Stomach (tissue), 19 donors: ENCODE data around the gene FKBP14. TPM values are rescaled to one million over a fixed set of nuclear protein-coding genes. Genes with fewer than 3 reads are reported as not detected.

ENCODE experiments used
- DNase-seq, 2 donors: peaks; one replicate each; pipeline versions ENCODE4 v3.0.0 to v3.0.0-alpha.2; 2013 to 2019
- H3K27ac ChIP-seq, 5 donors: fragments of 200-600 bp in 4 of 5; sonication (generic) in 4 of 5; one replicate each; pipeline ENCODE4 v1.5.1; 2013 to 2019; ENCODE audit warnings: mild to moderate bottlenecking in 1 of 5, moderate library complexity in 1 of 5
- H3K27me3 ChIP-seq, 3 donors: fragments of 200-600 bp; sonication (generic); one replicate each; pipeline ENCODE4 v1.5.1; 2017 to 2019; ENCODE audit warnings: mixed run types in 1 of 3
- H3K36me3 ChIP-seq, 4 donors: fragments of 200-600 bp; sonication (generic); 1 replicate in 3 of 4; 2 replicates in 1 of 4; pipeline ENCODE4 v1.5.1; 2016 to 2019
- H3K4me1 ChIP-seq, 4 donors: fragments of 200-600 bp; sonication (generic); one replicate each; pipeline ENCODE4 v1.5.1; 2016 to 2019
- H3K4me3 ChIP-seq, 4 donors: fragments of 200-600 bp; sonication (generic) in 3 of 4; one replicate each; pipeline ENCODE4 v1.5.1; 2016 to 2019; ENCODE audit warnings: mild to moderate bottlenecking in 1 of 4
- H3K9me3 ChIP-seq, 4 donors: fragments of 200-600 bp; sonication (generic); one replicate each; pipeline ENCODE4 v1.5.1; 2016 to 2019
- EP300 ChIP-seq: sonication (generic); formaldehyde crosslinking; IDR thresholded peaks from one replicate; pipeline ENCODE4 v1.6.1; 2017; ENCODE audit warnings: antibody characterized with exemption
- POLR2A ChIP-seq, 4 donors: fragments of 450-650 bp; IDR thresholded peaks; one replicate each; pipeline ENCODE4 v1.6.1; 2016; ENCODE audit warnings: antibody characterized with exemption in 4 of 4, control low read depth in 2 of 4, mild to moderate bottlenecking in 1 of 4, moderate library complexity in 1 of 4
- POLR2AphosphoS5 ChIP-seq, 3 donors: sonication (generic); formaldehyde crosslinking; IDR thresholded peaks; one replicate each; pipeline ENCODE4 v1.6.1; 2016; ENCODE audit warnings: antibody characterized with exemption in 3 of 3
- WGBS, 5 donors: extraction: QIAGEN DNeasy Blood & Tissue Kit in 3 of 5; methylation state at CpG; one replicate each; pipeline versions ENCODE4 v1.1.5 to v1.1.7; 2013 to 2018; 5-methylcytosine and 5-hydroxymethylcytosine counted together
- intact Hi-C: fragments of 100-400 bp; cut with DNase I; formaldehyde crosslinking; loops from one replicate; pipeline ENCODE4 v1.15.1; 2023; ENCODE audit warnings: low total_unique reads
- long read RNA-seq, 10 donors: transcript quantifications; one replicate each; lab custom pipeline, GENCODE V29; 2026
- polyA plus RNA-seq, 3 donors: library from polyadenylated mRNA; stranded (reverse); fragments of 200-250 nt; gene quantifications; one replicate each; pipeline ENCODE4 v1.2.3, GENCODE V29; 2013
- total RNA-seq, 5 donors: library from RNA; depleted of rRNA; stranded (reverse); fragments of >200 nt; gene quantifications; one replicate each; pipeline versions ENCODE4 v1.1.0 to v1.2.3, GENCODE V29; 2014 to 2016
- TF ChIP-seq, protein P1 (sequence below), 7 experiments: fragments of 450-650 bp in 4 of 7; fragments of 200-600 bp in 3 of 7; sonication (generic) in 3 of 7; IDR thresholded peaks; one replicate each; pipeline ENCODE4 v1.5.1; 2016 to 2019; ENCODE audit warnings: antibody characterized with exemption in 7 of 7, control low read depth in 2 of 7, mild to moderate bottlenecking in 1 of 7
- donor health status: healthy with polysubstance abuse.
- donor health status: Bipolar disorder and iron deficiency.
- donor health status: healthy.

FKBP14 gene, protein sequence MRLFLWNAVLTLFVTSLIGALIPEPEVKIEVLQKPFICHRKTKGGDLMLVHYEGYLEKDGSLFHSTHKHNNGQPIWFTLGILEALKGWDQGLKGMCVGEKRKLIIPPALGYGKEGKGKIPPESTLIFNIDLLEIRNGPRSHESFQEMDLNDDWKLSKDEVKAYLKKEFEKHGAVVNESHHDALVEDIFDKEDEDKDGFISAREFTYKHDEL
- total RNA-seq, result 10 to 100 TPM in 3 of 5 donors, 1 to 10 TPM in 1, under 1 TPM in 1; 0.29 to 45.2 (median 11.1) TPM
- polyA plus RNA-seq, result 1 to 10 TPM; 1.4 to 3.2 (median 2.6) TPM
- long read RNA-seq, donor 1, partial matches to known transcripts, result 0 of 2 reads
- long read RNA-seq, donor 1, other reads (novel, unspliced or antisense), result 0 of 2 reads
- long read RNA-seq, donor 2, full-length matches to known transcripts, result 7 of 7 reads
- long read RNA-seq, donor 2, partial matches to known transcripts, result 0 of 7 reads
- long read RNA-seq, donor 2, other reads (novel, unspliced or antisense), result 0 of 7 reads
- long read RNA-seq, donor 3, full-length matches to known transcripts, result 3 of 3 reads
- long read RNA-seq, donor 3, partial matches to known transcripts, result 0 of 3 reads
- long read RNA-seq, donor 3, other reads (novel, unspliced or antisense), result 0 of 3 reads
- long read RNA-seq, donor 4, partial matches to known transcripts, result 0 of 1 reads
- long read RNA-seq, donor 4, other reads (novel, unspliced or antisense), result 0 of 1 reads
- long read RNA-seq, donor 5, full-length matches to known transcripts, result 6 of 6 reads
- long read RNA-seq, donor 5, partial matches to known transcripts, result 0 of 6 reads
- long read RNA-seq, donor 5, other reads (novel, unspliced or antisense), result 0 of 6 reads
- long read RNA-seq, donor 6, full-length matches to known transcripts, result 5 of 5 reads
- long read RNA-seq, donor 6, partial matches to known transcripts, result 0 of 5 reads
- long read RNA-seq, donor 6, other reads (novel, unspliced or antisense), result 0 of 5 reads
- long read RNA-seq, donor 7, full-length matches to known transcripts, result 4 of 4 reads
- long read RNA-seq, donor 7, partial matches to known transcripts, result 0 of 4 reads
- long read RNA-seq, donor 7, other reads (novel, unspliced or antisense), result 0 of 4 reads
- long read RNA-seq, donor 8, full-length matches to known transcripts, result 10 of 10 reads
- long read RNA-seq, donor 8, partial matches to known transcripts, result 0 of 10 reads
- long read RNA-seq, donor 8, other reads (novel, unspliced or antisense), result 0 of 10 reads
- long read RNA-seq, donor 9, full-length matches to known transcripts, result 5 of 5 reads
- long read RNA-seq, donor 9, partial matches to known transcripts, result 0 of 5 reads
- long read RNA-seq, donor 9, other reads (novel, unspliced or antisense), result 0 of 5 reads
- long read RNA-seq, donor 10, partial matches to known transcripts, result 0 of 1 reads
- long read RNA-seq, donor 10, other reads (novel, unspliced or antisense), result 0 of 1 reads

DNA sequence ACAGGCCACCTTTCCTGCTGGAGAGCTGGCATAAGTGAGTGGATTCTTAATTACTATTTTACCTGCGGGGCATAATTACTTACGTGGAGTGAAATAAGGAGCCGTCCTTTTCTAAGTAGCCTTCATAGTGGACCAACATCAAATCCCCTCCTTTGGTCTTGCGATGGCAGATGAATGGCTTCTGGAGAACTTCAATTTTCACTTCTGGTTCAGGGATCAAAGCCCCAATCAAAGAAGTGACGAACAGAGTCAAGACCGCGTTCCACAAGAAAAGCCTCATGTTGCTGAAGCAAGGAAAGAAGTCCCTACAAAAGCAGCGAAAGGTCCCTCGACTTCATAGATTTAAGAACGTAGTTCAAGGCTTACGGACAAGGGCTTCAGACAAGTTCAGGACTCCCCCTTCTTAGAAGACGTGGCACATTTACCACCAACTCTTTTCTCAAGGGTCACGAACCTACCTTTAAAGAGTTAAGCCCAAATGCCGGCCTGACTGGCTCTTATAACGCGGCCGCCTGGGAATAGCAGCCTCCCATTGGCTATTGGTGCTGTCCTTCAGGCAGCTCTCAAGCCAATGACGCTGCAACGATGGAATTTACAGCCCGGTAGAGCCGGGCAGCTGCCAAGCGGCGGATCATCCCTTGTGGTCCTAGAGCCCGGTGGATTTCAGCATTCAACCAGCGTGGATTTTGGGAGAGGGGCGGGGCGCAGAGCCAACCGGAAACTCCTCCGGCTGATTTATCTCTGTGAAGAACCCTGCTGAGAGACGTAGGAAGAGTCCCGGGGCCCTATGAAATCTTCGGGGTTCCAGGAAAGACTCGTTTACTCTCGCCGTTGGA is at the start of gene FKBP14:
Gene FKBP14 (minus strand): TSS at position 474 of the 836 bp plus-strand sequence. CDS start 194 bp downstream, at position 280.
- intact Hi-C loops, result no loop called here
- H3K27me3 ChIP-seq, result no peaks in the 10 kb centered on the region
- no peaks in the 10 kb centered on the region for H3K36me3 ChIP-seq
- 0 to 1% (median 1%) methylated on average over 28 to 35 of the region's 35 CpGs for WGBS, 5 donors
- H3K9me3 ChIP-seq, result no peaks in the 10 kb centered on the region
- peak within 1 kb of the TSS; percentile 74 to 98 (median 94) for H3K4me3 ChIP-seq
- H3K27ac ChIP-seq, result peak within 1 kb of the TSS; percentile 88 to 94 (median 94)
- TF ChIP-seq, protein P1, sequence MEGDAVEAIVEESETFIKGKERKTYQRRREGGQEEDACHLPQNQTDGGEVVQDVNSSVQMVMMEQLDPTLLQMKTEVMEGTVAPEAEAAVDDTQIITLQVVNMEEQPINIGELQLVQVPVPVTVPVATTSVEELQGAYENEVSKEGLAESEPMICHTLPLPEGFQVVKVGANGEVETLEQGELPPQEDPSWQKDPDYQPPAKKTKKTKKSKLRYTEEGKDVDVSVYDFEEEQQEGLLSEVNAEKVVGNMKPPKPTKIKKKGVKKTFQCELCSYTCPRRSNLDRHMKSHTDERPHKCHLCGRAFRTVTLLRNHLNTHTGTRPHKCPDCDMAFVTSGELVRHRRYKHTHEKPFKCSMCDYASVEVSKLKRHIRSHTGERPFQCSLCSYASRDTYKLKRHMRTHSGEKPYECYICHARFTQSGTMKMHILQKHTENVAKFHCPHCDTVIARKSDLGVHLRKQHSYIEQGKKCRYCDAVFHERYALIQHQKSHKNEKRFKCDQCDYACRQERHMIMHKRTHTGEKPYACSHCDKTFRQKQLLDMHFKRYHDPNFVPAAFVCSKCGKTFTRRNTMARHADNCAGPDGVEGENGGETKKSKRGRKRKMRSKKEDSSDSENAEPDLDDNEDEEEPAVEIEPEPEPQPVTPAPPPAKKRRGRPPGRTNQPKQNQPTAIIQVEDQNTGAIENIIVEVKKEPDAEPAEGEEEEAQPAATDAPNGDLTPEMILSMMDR (IDR thresholded peaks at IDR 0.05), result no peak
- peak; percentile 34 to 78 (median 55) for TF ChIP-seq POLR2AphosphoS5 (IDR thresholded peaks at IDR 0.05)
- TF ChIP-seq POLR2A (IDR thresholded peaks at IDR 0.05), result no peak
- DNase-seq, result peak; percentile 98 to 100
- H3K4me1 ChIP-seq, result peaks cover 20 to 62% (median 51%) of the 10 kb centered on the region in 4 donors

DNA sequence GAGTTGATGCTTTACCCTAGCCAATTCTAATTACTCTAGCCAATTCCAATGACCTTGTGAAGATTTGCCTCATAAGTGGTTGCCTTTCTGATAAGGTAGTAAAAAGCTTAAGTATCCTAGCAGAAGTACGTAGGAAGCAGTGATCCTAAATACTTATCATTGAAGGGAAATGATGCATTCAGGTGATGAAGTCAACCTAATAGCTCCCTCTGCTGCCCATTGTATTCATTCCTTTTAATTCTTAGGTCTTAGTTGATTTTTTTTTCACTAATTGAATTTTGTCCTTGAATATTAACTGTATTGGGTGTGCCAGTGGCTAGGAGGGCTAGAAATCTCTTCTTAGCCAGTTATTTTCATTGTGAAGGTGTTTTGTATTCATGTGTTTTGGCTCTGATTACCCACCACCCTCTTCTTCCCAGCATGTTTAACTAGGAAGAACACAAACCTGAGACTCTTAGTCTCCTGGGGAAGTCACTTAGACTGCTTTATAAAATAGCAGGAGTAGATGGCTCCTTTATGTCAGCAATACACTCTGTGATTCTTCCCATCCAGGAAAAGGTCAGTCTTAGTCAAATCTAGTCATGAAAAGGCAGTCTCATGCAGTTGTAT is 48.0 kb upstream of the FKBP14 start:
- DNase-seq, result peak in 1 of 2 donors; percentile 56

DNA sequence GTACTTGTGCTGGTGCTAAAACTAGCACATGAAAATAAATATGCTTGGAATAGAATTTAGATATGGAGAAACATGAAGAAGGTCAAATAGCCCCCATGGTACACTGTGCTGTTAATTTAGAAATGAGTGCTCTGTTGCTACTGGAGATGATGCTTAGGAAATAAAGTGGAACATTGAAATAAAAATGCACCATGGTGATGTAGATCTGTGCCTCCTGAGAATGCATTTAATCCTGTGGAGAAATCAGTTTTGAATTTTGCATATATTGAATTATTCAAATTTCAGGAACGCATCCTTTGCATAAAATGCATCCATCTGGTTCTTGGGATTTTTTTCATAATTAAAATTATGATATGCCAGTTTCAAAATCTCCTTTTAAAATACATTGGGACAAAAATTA is 46.2 kb upstream of the FKBP14 start:
- intact Hi-C loops, result no loop called here
- Histone ChIP-seq H3K4me1 (peaks cover 0 to 8% (median 3%) of the 10 kb centered on the region in 4 donors), H3K9me3 (no peaks in the 10 kb centered on the region), H3K36me3 (peaks cover 0 to 21% (median 21%) of the 10 kb centered on the region in 4 donors), H3K27me3 (no peaks in the 10 kb centered on the region), H3K27ac (no peak overlapping the region), H3K4me3 (no peak overlapping the region)
- WGBS, 5 donors, result 90 to 100% (median 98%) methylated on average over 1 of the region's 1 CpG
- no peak for DNase-seq
- TF ChIP-seq POLR2AphosphoS5 (IDR thresholded peaks at IDR 0.05) (no peak), POLR2A (IDR thresholded peaks at IDR 0.05) (no peak), EP300 (no peak)
- TF ChIP-seq, protein P1 (IDR thresholded peaks at IDR 0.05), result no peak

More for the DNA sequence above, 48.0 kb upstream of the FKBP14 start:
- WGBS, 5 donors, result 17 to 42% (median 26%) methylated on average over 1 of the region's 1 CpG
- peaks cover 3 to 36% (median 32%) of the 10 kb centered on the region in 4 donors for H3K36me3 ChIP-seq
- H3K27ac ChIP-seq, result no peak overlapping the region
- peaks cover 0 to 8% (median 3%) of the 10 kb centered on the region in 4 donors for H3K4me1 ChIP-seq
- H3K27me3 ChIP-seq, result no peaks in the 10 kb centered on the region
- TF ChIP-seq EP300 (no peak), POLR2AphosphoS5 (IDR thresholded peaks at IDR 0.05) (no peak), POLR2A (IDR thresholded peaks at IDR 0.05) (no peak)
- TF ChIP-seq, protein P1 (IDR thresholded peaks at IDR 0.05), result peak in 2 of 7 experiments; percentile 22 to 26
- no peak overlapping the region for H3K4me3 ChIP-seq
- H3K9me3 ChIP-seq, result no peaks in the 10 kb centered on the region
- intact Hi-C loops, result no loop called here
